ELF-1 (cell line): ENCODE results near the gene AFMID.
A peak's percentile ranks its signal among the peaks of the same experiment; 100 is the strongest.
"Not testable (repeated sequence)": the region's sequence is repeated elsewhere in the genome, so short reads cannot be mapped to it uniquely, and the experiment has no call there.

Experiments
- DNase-seq: peaks from one replicate; pipeline ENCODE4 v3.0.0-alpha.2; 2016; ENCODE audit warnings: low read depth, low spot score

The AFMID gene

DNA sequence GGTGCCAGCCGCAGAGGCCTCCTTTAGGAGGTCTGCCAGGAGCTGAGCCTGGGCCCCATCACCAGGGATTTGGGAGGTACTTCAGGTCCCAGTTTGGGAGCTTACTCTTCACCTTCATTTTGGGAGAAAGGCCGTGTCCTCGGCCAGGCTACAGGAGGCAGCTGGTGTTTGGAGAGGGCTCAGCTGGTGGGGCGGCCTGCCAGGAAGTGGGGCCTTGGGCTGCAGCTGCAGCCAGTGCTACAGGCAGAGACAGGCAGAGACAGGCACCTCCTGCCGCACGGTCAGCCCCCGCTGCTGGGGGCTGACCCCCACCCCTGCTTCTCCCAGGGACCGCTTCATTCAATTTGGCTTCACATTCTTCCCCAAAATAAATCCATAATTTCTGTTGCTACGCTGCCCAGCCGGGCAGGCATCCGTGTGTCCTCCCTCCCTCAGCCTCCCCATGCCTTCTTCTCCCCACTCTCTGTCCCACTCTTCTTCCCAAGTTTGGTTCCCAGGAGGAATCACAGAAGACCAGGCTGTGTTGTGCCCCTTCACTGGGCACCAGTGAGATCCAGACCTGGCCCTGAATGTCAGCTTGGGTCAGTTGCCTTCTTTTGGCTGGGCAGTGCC lies 50.3 kb downstream of the AFMID start:
- no peak for DNase-seq

DNA sequence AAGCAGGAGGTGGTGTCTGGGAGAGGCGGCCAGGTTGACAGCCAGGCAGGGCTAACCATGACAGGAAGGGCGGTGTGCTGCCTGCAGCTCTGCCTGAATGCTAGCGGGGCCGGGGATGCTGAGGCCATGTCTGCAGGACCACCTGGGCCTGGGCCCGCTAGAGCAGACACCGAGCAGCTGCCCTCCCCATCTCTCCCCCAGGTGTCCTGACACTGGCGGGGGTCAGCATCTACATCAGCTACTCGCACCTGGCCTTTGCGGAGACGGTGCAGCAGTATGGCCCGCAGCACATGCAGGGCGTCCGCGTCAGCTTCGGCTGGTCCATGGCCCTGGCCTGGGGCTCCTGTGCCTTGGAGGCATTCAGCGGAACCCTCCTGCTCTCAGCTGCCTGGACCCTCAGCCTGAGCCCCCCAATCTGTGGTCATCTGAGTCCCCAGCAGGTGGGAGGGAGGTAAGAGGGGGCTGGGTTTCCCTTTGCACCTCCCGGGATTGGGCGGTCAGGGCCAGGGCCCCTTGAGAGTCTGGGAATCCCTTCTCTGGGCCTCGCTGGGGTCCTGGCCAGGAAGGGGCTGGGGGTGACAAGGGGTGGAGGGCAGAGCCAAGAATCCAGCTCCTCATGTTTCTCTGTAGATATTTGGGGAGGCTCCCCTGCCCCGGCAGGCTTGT lies 51.8 kb downstream of the AFMID start:
- DNase-seq: no peak

DNA sequence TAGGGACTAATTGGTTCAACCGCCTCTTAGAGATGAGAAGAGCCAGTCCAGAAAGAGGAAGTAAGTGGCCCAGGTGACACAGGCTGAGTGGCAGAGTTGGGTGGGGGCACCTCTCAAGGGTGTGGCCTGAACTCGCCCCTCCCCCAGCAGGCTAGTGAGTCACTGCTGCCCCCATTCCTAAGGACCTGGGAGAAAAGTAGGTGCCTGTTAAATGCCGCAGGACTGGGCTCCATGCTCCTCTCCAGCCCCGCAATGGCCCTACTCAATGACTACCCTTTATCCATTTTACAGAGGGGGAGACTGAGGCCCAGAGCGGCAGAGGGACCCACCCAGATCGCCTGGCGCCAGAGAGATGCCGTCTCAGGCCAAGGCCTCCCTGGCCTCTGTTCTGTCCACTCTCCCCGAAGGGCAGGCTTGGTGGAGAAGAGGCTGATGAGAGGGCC lies 52.3 kb downstream of the AFMID start:
- no peak for DNase-seq

DNA sequence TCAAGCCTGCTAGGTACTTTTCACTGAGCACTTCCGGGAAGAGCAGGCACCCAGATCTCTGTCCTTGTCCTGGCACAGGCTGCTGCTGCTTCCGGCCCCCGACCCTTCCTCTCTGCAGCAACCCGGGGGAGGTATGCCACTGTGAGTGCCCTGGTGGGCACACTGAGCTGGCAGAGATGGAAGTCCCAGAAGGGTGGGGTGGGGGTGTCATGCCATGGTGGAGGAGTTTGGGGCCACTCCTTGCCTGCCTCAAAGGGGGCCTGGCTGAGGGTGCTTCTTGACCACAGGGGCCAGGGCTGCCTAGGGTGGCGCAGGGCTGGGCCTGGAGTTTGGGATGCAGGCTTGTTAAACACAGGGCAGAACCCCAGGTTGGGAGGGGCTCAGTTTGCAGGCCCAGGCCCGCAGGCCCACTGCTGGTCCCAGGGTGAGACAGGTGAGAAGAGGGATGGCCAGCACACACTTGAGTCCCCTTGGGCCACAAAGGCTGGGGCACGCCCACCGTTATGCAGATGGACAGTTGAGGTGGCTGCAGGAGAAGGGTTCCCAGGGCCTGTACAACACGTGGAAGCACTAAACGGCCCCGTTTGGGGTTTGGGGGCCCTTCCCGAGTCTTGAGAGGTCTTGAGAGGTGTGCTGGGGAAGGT lies 53.0 kb downstream of the AFMID start:
- no peak for DNase-seq

DNA sequence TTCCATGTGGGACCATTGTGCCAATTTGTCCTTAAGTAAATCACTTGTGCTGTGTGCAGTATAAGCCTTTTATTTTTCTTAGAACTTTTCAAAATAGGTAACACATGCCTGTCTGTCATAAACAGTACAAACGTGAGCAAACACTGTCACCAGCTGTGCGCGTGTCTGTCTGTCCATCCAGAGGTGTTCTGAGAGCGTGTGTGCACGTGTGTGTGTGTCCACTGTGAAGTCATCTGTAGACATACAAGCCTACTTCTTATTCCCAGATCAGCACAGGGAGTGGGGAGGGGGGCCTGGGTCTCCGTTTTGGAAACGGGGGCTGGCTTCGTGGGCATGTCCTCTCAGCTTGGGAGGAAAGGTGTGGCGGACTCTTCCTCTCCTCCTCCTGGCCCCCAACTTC lies 53.7 kb downstream of the AFMID start:
- DNase-seq: no peak

DNA sequence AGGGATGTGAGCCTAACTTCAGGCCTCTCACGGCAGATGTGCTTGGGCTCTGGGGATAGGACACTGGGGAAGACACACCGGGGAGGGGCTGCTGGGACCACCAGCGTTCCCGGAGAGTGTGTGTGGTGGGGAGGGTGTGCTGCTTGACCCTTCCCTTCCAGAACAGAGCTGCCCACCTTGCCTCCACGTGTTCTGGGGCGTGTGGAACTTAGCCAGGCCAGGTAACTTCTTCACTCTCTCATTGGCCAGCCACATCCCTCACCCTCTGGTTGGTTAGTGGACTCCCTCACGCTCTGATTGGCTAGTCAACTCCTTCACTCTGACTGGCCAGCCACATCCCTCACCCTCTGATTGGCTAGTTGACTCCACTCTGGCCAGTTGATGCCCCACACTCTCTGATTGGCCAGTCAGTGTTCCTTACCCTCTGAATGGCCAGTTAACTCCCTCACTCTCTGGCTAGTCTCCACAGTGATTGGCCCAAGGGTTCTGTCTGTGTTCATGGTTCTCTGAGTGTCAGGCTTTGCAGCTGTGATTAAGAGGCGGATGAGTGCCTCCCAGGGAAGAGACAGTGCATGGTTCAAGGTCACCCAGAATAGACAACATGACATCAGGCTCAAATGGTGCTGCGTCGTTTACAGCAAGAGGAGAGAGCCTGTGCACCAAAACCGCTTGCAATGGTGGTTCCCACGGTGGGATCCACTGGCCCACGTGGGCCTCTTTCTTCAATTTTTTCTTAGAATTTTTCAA lies 54.3 kb downstream of the AFMID start:
- DNase-seq: peak; percentile 61

DNA sequence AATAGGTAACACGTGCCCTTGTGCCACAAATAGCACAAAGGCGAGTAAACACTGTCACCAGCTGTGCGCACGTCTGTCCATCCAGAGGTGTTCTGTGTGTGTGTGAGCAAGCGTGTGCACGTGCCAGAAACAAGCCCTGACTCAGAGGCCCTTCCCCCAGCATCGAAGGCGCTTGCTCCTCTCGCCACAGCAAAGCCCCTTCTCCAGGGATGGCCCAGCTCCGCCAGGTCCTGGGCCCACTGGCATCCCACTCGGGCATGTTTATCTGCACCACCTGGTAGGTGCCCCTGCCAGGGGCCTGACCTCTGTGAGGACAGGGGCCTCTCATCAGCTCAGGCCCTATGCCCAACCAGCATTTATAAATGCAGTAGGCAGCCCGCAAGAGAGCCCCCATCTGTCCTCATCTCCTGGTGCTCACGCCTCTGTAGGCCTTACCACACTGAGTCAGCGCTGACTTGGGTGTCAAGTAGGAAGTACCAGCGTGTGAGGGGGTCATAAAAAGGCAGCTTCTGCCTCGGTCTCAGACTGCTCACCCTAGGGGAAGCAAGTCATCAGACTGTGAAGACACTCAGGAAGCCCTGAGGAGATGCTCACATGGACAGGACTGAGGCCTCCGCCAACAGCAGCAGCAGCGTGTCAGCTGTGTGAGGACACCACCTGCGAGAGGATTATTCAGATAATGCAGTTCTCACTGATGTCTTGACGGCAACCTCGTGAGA lies 55.0 kb downstream of the AFMID start:
- no peak for DNase-seq

DNA sequence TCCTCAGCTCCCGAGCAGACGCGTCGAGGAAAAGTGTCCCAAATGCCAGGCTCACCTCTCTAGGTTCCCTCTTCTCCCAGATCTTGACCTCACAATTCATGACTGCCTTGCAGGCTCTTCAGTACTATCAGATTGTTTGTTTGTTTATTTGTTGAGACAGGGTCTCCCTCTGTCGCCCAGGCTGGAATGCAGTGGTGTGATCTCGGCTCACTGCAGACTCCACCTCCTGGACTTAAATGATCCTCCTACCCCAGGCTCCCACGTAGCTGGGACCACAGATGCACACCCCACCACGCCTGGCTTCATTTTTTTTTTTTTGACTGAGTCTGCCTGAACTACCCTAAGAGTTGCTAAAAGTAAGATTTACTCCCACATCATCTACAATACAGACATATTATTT lies 60.1 kb downstream of the AFMID start:
- peak; percentile 83 for DNase-seq

DNA sequence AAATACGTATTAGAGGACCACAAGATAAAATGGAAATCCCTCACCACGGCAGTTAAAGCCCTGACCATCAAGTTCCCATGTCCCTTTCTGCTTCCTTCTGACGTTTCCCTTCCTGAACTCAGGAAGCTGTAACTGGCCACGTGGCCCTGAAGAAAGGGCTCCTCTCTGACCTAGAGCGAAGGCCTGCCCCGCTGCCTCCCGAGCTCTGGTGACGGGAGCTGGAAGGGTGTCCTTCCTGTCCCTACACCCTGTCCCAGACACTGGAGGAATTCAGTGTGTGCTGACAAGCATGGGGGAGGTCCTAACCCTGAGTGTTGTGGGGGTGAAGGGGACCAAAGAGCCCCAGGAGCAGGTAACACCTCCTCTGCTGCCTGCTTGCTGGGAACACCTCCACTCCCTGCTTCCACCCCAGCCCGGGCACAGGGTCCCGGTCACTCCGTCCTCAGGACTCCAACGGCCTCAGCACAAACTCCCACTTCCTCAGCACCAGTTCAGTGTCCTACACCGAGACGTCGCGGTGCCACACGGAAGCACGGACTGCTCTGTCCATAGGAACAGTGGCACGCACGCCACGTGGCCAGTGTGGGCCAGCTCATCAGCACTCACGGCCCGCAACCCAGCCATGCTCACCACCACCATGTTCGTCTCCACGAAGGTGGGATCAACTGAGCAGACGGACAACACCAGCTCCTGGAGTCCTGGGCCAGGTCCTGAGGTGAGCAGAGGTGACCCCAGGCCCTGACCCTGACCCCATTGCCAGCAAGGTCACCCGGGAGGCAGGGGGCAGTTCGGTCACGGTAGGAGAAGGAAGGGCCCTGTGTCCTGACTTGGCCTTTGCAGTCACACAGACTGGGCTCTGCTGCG lies 61.1 kb downstream of the AFMID start:
- no peak for DNase-seq

DNA sequence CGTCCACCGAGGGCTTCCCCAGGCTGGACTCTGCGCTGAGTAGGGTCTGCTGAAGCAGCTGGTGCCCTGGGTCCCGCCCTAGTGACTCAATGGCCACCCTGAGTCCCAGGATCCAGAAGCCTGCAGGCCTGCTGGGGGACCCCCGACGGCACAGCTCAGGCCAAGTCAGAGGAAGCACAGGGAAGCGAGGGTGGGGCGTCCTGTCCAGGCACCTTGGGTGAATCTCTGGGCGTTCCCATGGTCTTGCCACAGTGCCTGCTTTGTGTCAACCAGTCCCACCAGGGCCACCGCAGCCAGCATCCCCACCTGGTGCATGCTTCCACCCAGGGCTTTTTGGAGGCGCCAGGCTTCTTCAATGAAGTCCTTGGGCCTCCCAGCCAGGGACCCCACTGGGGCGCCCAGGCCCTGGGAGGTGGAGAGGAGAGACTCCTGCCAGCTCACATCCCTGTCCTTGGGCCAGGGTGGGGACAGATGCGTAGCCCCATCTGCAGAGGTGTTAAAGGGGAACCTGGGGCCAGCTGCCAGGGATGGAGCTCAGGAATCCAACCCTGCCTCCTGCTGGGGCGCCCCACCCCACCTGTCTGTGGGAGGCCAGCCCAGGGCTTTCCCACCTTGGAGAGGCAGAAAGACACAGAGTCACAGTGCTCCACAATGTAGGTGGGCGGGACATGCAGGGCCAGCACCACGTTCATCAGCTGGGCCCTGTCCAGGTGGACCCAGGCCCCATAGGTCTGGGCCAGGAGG lies 62.1 kb downstream of the AFMID start:
- DNase-seq: no peak

DNA sequence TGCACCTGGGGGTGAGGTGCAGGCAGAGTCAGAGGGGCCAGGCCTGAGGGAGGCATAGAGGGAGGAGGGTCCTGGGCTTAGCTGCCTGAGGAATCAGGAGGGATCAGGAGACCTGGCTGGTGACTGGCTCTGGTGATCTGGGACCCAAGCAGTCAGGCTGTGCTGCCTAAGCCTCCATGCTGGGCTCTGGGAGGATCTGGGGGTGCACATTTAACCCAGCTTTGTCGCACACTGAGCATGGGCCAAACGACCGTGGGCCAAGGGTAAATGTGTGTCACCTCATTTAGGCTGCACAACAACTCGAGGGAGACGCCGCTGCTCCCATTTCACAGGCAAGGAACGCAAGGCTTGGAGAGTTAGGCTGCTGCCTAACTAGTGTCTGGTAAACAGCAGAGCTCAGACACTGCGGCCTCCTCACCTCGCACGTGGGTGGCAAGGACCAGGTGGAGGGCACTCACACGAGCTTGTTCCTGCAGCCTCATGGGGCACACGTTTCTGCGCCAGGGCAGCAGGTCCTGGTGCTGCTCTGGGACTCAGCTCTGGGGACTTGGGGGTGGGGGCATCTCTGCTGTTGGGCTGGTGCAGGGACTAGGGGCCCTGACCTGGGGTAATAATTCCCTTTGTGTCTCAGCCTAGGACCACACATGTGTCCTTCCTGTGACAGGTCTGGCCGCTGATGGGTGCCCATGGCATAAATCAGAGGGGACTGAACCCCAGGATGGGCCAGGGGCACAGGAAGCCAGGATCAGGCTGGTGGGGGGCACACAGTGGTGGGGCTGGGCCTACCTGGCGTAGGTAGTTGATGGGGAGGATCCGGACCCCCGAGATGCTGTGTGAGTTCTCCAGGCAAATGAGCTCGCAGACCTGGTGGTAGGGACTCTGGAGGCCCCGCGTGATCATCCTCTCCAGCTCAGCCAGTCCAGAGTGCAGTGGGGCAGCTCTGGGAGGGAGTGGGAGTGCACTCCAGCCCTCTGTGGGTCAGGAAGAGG lies 63.0 kb downstream of the AFMID start:
- DNase-seq: no peak

DNA sequence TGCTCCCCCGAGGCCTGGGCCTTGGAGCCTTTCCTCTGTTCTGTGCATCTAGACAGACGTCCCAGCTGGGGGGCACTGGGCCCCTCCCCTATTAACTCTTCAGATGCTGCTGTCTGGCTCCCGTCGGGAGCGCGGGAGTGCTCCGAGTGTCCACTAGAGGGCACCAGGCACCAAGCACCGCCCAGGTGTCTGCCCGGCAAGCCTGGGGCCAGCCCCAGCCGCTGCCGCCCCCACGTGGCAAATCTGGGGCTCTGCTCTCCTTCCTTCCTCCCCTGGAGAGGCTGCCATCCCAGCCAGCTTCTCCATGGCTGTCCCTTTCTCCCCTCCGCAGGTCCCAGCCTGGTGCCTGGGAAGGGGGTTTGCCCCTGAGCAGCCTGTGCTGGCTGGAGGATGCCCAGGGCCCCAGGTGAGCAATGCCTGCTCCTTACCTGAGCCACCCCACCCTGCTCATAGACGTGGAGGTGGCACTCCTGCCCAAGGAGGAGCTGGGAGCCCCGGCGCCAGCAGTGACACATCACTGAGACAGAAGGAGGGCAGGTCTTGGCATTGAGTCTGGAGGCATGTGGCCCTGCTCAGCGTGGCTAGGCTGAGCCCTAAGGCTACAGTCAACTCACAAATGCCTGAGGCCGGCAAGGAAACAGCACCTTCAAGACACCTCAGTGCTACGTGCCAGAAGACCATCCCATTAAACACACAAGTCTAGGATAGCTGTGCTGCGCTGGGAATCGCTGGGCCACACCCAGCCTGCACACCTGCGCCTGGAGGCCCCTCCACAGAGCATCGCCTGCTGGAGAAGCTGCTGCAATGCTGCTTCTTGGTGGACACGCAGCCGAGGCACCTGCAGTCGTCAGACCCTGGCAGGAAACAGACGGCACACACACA lies 64.0 kb downstream of the AFMID start:
- peak; percentile 97 for DNase-seq

DNA sequence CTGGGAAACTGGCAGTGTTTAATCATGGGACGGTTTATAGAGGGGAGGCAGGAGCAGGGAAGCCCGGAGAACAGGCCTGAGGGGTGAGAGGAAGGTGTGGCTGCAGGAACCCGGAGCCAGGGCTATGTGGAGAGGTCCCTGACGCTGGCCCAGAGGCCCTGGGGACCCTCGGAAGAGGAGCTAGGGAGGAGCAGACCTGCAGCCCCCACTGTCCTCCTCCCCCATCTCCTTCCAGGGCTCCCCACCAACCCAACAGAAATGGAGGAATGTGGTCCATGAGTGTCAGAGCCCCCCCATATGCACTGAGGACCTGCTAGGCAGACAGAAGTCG lies 64.6 kb downstream of the AFMID start:
- no peak for DNase-seq

DNA sequence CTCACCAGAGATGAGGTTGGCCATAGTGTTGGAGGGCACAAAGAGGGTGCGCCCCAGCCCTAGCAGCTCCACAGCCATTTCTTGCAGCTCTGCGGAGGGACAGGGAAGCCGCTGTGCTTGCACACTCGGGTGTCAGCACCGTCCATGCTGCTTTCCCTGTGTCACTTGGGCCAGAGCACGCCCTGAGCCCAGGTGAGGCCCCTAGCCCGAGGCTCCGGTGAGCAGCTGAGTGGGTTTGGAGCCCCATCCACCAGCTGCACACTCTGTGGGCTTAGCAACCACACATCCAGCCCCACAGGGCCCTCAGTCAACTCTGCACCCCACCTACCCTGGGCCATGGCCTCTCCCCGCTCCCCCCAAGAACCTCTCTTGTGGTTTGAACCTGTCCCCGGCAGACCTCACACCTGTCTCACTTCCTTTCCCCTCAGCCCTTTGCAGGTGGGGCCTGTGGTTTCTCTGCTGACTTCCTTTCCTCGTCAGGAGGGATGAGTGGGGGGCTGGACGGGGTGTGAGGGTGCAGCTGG lies 65.0 kb downstream of the AFMID start:
- no peak for DNase-seq

DNA sequence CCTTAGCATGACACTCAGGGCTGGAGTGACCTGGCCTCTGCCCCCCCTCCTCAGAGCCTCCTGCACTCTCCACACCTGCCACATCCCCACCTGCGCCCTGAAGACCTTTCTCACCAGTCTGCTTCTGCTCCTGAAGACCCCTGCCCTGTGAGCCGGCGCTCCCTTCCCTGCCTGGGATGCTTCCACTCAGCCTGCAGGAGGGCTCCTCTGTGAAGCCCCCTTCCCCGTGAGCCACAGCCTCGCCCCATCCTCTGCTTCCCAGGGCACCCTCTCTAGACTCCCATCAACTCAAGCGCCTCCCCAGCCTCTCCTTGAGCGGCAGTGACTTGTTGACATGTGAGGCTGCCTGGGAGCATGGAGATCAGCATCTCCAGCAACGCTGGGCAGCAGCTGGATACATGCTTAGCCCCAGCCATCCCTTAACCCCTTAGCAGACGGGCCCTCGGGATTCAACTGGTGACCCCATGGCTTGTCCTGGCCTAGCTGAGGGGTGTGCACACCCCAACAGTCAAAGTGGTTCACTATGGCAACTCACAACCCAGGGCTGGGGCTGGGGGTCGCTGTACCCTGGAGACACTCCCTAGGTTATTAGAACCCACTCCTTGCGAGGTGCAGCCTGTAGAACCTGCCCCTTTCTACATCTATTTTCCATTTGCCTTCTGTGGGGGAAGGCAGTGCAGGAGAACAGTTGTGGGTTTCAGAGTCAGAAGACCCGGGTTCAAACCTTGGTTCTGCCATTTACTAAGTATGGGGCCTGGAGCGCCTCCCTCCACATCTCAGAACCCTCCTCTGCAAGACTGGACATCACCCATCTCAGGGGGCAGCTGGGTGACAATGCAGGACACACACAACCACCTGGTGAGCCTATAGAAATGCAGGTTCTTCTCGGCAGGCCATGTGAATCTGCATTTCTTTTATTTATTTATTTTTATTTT lies 65.8 kb downstream of the AFMID start:
- no peak for DNase-seq

DNA sequence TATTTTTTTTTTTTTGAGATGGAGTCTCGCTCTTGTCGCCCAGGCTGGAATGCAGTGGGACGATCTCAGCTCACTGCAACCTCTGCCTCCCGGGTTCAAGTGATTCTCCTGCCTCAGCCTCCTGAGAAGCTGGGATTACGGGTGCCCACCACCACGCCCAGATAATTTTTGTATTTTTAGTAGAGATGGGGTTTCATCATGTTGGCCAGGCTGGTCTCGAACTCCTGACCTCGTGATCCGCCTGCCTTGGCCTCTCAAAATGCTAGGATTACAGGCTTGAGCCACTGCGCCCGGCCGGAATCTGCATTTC lies 66.4 kb downstream of the AFMID start:
- DNase-seq: not testable (repeated sequence)
